Right cardiac atrium (tissue), 5 donors: ENCODE measurements around the gene FANCF. TPM values are rescaled to one million over a fixed set of nuclear protein-coding genes. Genes with fewer than 3 reads are reported as not detected.

ENCODE experiments used
- ATAC-seq, 2 donors: fragments of 200-7000 bp; cut with Tn5 transposase; one replicate each; pipeline versions ENCODE4 v1.8.0 to v1.9.1; 2020; ENCODE audit warnings: moderate library complexity in 2 of 2, mild to moderate bottlenecking in 1 of 2
- DNase-seq, 3 donors: peaks; one replicate each; pipeline ENCODE4 v3.0.0-alpha.2; 2020
- H3K27ac ChIP-seq: one replicate; pipeline ENCODE4 v1.5.1; 2013; ENCODE audit warnings: mild to moderate bottlenecking, low read length, control low read depth, moderate library complexity
- H3K27me3 ChIP-seq: one replicate; pipeline ENCODE4 v1.6.1; 2013; ENCODE audit not compliant: control insufficient read depth, insufficient read depth
- H3K4me1 ChIP-seq: one replicate; pipeline ENCODE4 v1.6.1; 2013; ENCODE audit warnings: low read length; ENCODE audit not compliant: control insufficient read depth, insufficient read depth
- H3K4me3 ChIP-seq: one replicate; pipeline ENCODE4 v1.5.1; 2013; ENCODE audit warnings: low read length, control low read depth
- H3K9me3 ChIP-seq: one replicate; pipeline ENCODE4 v1.6.1; 2013; ENCODE audit warnings: low read length; ENCODE audit not compliant: control insufficient read depth
- WGBS: extraction: QIAGEN DNeasy Blood & Tissue Kit; methylation state at CpG from one replicate; pipeline ENCODE4 v1.1.7; 2013; 5-methylcytosine and 5-hydroxymethylcytosine counted together
- intact Hi-C, 4 donors: fragments of 100-400 bp; cut with DNase I; formaldehyde crosslinking; loops; one replicate each; pipeline versions ENCODE4 v1.11.0 to v1.14.0; 2022 to 2023
- long read RNA-seq, 4 donors: library from polyadenylated mRNA; unstranded; transcript quantifications; one replicate each; pipeline ENCODE4 v2.0.0, GENCODE V29; 2020 to 2021
- polyA plus RNA-seq: library from polyadenylated mRNA; stranded (reverse); fragments of 200-250 nt; gene quantifications from one replicate; pipeline ENCODE4 v1.2.3, GENCODE V29; 2013
- total RNA-seq, 4 donors: library from RNA; stranded (reverse); fragmentation: NEBNext Ultra II Directional; extraction: Animal tissue kit (Norgen Biotek cat#: 25700); gene quantifications; one replicate each; pipeline ENCODE4 v1.2.1, GENCODE V29; 2021
- donor health status: healthy with polysubstance abuse.
- donor health status: DM: no; HTN: yes; CAD: no.
- donor health status: DM: no; HTN: no; CAD: no.
- donor health status: DM: no; HTN: yes; CAD: no; lungs with severe emphysema.
- donor health status: DM: yes; HTN: yes; CAD: no.

The FANCF gene, protein sequence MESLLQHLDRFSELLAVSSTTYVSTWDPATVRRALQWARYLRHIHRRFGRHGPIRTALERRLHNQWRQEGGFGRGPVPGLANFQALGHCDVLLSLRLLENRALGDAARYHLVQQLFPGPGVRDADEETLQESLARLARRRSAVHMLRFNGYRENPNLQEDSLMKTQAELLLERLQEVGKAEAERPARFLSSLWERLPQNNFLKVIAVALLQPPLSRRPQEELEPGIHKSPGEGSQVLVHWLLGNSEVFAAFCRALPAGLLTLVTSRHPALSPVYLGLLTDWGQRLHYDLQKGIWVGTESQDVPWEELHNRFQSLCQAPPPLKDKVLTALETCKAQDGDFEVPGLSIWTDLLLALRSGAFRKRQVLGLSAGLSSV
- total RNA-seq = 1 to 10 TPM; 4.1 to 7.1 (median 6.3) TPM
- polyA plus RNA-seq = 3.8 TPM
- long read RNA-seq, donor 1, transcript FANCF-201 (1 exons, 2,952 nt) = major isoform, 26 of 26 reads
- long read RNA-seq, donor 1, partial matches to known transcripts = 0 of 26 reads
- long read RNA-seq, donor 1, other reads (novel, unspliced or antisense) = 0 of 26 reads
- long read RNA-seq, donor 2, transcript FANCF-201 (1 exons, 2,952 nt) = major isoform, 9 of 9 reads
- long read RNA-seq, donor 2, partial matches to known transcripts = 0 of 9 reads
- long read RNA-seq, donor 2, other reads (novel, unspliced or antisense) = 0 of 9 reads
- long read RNA-seq, donor 3, transcript FANCF-201 (1 exons, 2,952 nt) = major isoform, 44 of 44 reads
- long read RNA-seq, donor 3, partial matches to known transcripts = 0 of 44 reads
- long read RNA-seq, donor 3, other reads (novel, unspliced or antisense) = 0 of 44 reads
- long read RNA-seq, donor 4, transcript FANCF-201 (1 exons, 2,952 nt) = major isoform, 13 of 13 reads
- long read RNA-seq, donor 4, partial matches to known transcripts = 0 of 13 reads
- long read RNA-seq, donor 4, other reads (novel, unspliced or antisense) = 0 of 13 reads

DNA sequence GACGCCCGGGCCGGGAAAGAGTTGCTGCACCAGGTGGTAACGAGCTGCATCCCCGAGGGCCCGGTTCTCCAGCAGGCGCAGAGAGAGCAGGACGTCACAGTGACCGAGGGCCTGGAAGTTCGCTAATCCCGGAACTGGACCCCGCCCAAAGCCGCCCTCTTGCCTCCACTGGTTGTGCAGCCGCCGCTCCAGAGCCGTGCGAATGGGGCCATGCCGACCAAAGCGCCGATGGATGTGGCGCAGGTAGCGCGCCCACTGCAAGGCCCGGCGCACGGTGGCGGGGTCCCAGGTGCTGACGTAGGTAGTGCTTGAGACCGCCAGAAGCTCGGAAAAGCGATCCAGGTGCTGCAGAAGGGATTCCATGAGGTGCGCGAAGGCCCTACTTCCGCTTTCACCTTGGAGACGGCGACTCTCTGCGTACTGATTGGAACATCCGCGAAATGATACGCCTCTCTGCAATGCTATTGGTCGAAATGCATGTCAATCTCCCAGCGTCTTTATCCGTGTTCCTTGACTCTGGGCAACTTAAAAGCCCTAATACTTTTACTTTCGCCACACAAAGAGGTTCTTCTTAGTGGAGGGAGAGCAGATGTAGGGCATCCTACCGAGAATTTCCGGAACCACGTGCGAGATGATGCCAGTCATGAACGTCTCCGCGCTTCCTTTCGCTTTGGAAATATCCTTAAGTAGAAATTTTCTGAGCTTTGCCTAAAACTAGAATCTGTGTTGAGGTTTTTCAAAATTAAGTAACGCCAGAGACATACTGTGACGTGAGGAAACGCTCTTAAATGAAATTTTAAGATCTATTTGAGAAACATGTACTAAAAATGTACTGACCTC is at the start of gene FANCF:
FANCF (minus strand) TSS at position 376 of the 840 bp plus-strand sequence; CDS start at position 363, 13 bp downstream.
- no peaks in the 10 kb centered on the region for H3K27me3 ChIP-seq
- intact Hi-C loops = no loop called here
- WGBS = under 1% methylated on average over 55 of the region's 55 CpGs
- peak within 1 kb of the TSS; percentile 97 for H3K27ac ChIP-seq
- H3K4me3 ChIP-seq = peak within 1 kb of the TSS; percentile 78
- ATAC-seq = peak; percentile 100
- DNase-seq = peak; percentile 91 to 95 (median 94)
- H3K4me1 ChIP-seq = peaks cover 2% of the 10 kb centered on the region
- H3K9me3 ChIP-seq = no peaks in the 10 kb centered on the region

DNA sequence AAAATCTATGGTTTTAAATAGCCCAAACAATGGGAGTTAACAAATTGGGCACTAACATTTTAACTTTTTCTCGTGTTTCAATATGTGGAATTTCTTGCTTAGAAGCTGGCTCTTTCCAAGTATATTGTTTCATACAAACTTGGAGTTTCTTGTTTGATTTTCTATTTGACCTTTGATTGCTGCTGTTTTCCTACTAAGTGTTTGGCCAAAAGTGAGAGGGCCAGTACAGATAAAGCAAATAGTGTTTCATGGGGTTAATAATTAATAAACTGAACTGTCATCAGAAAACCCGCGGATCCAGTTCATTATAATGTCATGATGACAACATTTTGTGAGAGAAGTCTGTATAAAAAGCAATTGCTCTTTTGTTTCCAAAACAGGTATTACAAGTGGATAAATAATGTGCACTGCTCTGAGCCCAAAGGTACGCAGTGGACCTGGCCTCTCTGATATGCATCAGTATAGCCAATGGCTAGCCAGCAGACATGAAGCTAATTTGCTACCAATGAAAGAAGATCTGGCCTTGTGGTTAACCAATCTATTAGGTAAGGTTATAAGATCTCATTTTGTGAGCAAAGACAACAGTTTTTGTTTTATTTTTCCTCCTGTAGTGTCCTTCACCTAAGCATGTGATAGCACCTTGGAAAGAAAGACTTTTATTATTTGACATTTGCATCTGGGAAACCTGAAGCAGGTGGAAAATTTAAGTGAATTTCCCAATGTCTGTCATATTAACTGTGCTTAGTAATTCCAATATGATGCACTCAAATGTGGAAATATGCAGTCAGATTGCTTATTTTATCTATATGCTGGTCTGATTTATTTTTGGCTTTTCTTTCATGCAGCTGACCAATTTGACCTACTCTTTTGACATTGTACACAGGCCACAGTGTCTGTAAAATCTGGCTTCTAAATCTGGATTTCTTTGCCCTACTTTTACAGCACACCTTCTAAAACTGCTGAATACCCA is 49.1 kb upstream of the FANCF start:
- H3K4me3 ChIP-seq = no peak overlapping the region
- intact Hi-C loops = no loop called here
- ATAC-seq (no peak), DNase-seq (no peak)
- no peak overlapping the region for H3K27ac ChIP-seq
- WGBS = 92% methylated on average over 4 of the region's 4 CpGs
- H3K27me3 ChIP-seq = no peaks in the 10 kb centered on the region
- H3K4me1 ChIP-seq = no peaks in the 10 kb centered on the region
- no peaks in the 10 kb centered on the region for H3K9me3 ChIP-seq

DNA sequence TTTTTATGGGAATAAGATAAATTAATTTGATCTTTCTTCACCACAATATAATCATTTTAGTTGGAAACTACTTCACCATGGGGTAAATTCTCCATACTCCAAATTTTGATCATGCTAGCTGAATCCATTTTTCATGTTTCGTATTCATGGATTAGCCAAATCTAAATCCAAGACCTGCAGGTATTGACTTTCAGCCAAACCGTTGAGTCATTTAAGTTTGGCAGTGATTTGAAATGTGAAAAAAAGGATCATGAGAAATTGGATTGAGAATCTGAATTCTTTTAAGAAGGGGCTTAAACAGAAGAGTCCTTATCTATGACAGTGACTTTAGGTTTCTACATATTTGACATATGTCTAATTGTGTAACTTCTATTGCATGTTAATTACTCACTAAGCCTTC is 46.1 kb upstream of the FANCF start:
- intact Hi-C loops = no loop called here
- Histone ChIP-seq H3K4me1 (no peaks in the 10 kb centered on the region), H3K4me3 (no peak overlapping the region), H3K9me3 (no peaks in the 10 kb centered on the region), H3K27ac (no peak overlapping the region), H3K27me3 (no peaks in the 10 kb centered on the region)
- WGBS = 64% methylated on average over 2 of the region's 2 CpGs
- DNase-seq (no peak), ATAC-seq (no peak)

DNA sequence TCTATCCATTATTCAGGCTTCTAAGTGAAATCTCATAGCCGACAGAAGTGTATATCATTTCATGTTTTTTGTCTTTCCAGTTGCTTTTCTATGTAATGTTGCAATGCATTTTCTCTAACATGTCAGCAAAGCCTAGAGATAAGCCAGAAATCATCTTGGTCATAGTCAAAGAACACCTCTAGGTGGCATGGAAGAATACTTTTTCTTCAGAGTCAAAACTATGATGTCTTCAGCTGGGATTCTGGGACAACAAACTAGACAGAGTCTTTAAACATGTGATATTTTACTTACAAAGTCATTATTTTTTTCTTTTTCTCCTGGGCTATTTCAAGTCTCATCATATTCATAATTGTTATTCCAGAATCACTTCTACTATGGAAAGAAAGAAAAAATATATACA is 45.2 kb upstream of the FANCF start:
- H3K9me3 ChIP-seq = no peaks in the 10 kb centered on the region
- no peak overlapping the region for H3K4me3 ChIP-seq
- ATAC-seq = no peak
- intact Hi-C loops = no loop called here
- no peaks in the 10 kb centered on the region for H3K4me1 ChIP-seq
- no peak overlapping the region for H3K27ac ChIP-seq
- H3K27me3 ChIP-seq = no peaks in the 10 kb centered on the region
- WGBS = 66% methylated on average over 1 of the region's 1 CpG
- no peak for DNase-seq

DNA sequence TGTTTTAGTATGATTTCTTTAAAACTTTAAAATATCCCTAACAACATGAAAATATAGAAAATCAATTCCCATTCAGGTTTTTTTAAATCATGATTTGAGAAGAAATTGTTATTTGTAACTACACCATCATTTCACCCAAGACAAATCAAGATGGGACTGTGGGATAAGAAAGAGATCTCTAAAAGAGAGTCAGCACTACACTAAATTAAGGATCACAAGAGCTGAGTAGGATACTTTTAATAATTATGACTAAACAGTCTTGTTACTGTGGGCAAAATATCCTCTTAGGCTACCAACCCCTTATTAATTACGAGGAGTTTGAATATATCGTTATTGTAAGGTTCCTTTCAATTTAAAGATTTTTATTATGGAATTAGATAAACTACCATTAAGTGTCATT is 43.7 kb upstream of the FANCF start:
- intact Hi-C loops = no loop called here
- 97% methylated on average over 2 of the region's 2 CpGs for WGBS
- ATAC-seq = no peak
- H3K9me3 ChIP-seq = no peaks in the 10 kb centered on the region
- H3K27ac ChIP-seq = no peak overlapping the region
- no peaks in the 10 kb centered on the region for H3K4me1 ChIP-seq
- no peak for DNase-seq
- H3K4me3 ChIP-seq = no peak overlapping the region
- no peaks in the 10 kb centered on the region for H3K27me3 ChIP-seq

DNA sequence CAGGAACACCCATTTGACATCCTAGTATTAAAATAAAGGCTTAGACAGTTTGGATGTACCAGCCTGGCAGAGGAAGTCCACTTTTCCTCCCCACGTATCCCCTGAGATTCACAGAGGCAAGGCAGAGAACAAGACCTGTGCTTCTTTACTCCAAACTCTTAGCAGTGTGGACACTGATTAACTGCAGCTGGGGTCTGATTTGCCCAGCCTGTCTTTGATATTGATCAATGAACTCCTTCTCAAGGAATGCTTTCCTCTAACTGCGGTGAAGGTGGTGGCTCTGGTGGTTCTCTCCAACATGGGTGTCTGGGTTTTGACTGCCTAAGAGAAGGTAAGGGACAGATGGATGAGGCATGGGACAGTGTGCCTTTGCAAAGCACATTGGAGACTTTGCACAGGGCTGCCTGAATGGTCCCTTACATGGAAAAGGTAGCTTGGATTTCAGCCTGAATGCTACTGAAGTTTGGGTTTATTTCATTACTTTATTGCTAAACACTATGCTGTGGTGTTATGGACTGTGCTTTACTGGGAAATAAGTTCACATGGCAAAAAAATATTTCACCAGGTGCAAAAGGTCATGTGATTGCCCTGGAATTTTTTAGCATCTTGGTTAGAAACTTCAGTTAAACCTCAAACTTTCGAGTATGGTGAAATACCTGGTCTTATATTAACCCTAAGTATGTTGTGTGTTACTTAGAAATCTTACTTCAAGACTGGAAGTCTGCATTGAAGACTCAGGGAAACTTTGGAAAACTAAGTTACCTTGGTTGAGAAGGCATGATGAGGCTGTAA is 42.6 kb upstream of the FANCF start:
- ATAC-seq = no peak
- 56% methylated on average over 3 of the region's 3 CpGs for WGBS

DNA sequence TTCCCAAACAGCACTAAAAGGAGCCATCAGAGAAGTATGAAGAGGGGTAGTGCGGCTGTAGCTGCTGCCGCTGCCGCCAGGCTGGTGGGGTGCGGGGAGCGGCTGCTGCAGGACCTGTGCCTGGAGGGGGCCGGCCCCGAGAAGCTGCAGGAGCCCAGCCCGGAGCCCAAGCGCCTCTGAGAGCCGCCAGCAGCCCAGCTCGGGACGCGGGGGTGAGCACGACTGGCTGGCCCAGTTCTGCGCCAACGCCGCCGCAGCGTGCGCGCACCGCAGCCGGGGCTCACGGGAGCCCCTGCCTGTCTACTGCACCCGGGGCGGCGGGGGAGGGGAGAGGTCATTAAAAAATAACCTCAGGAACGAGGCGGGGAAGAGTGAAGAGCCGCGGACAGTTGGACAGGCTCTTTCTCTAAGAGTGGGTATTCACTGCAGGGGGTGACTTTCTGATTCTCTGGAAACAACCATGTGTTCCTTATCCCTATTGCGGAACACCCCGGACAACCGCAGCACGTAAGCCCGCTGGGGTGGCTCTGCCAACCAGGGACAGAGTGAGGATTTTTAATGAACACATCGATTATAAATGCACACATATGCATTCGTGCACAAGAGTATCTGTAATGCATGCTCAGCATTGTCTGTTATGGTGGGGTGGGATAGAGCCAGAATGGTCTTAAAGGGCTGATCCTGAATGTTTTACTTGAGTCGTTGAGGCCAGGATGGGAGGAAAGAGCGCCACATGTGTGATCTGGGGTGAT is 41.2 kb upstream of the FANCF start:
- ATAC-seq (peak; percentile 96 to 97), DNase-seq (peak; percentile 61 to 85 (median 76))
- intact Hi-C loops = no loop called here
- Histone ChIP-seq H3K4me3 (peak overlapping the region; percentile 44), H3K4me1 (no peaks in the 10 kb centered on the region), H3K9me3 (no peaks in the 10 kb centered on the region), H3K27me3 (no peaks in the 10 kb centered on the region), H3K27ac (peak overlapping the region; percentile 55)
- 2% methylated on average over 40 of the region's 40 CpGs for WGBS

More for the DNA sequence above, 42.6 kb upstream of the FANCF start:
- Histone ChIP-seq H3K9me3 (no peaks in the 10 kb centered on the region), H3K4me1 (no peaks in the 10 kb centered on the region), H3K4me3 (no peak overlapping the region), H3K27me3 (no peaks in the 10 kb centered on the region), H3K27ac (no peak overlapping the region)
- intact Hi-C loops = no loop called here
- no peak for DNase-seq

DNA sequence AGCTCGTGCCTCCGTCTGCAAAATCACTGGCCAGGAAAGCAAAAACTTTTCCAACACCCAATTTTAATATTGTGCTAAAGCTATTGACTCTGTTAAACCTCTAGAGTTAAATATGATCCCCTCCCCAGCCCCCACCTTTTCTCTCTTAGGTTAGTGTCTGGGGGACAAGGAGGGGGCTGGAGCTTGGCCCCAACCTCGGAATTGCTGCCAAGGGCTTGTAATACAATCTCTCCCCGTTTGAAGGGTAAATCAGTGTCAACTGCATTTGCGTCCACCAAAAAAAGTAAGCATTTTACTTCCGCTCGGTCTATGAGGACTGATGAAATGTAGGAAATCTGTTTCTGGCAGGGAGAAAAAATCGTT is 40.7 kb upstream of the FANCF start, which contains the start of gene GAS2:
GAS2 (plus strand) TSS at position 287 of the 363 bp plus-strand sequence. CDS start 8,259 bp downstream, outside the sequence.
- peak; percentile 9 to 35 for ATAC-seq
- Histone ChIP-seq H3K27ac (peak within 1 kb of the TSS; percentile 55), H3K4me3 (peak within 1 kb of the TSS; percentile 44), H3K4me1 (no peaks in the 10 kb centered on the region), H3K9me3 (no peaks in the 10 kb centered on the region), H3K27me3 (no peaks in the 10 kb centered on the region)
- intact Hi-C loops = no loop called here
- 2% methylated on average over 8 of the region's 8 CpGs for WGBS
- DNase-seq = peak in 2 of 3 donors; percentile 40 to 60

DNA sequence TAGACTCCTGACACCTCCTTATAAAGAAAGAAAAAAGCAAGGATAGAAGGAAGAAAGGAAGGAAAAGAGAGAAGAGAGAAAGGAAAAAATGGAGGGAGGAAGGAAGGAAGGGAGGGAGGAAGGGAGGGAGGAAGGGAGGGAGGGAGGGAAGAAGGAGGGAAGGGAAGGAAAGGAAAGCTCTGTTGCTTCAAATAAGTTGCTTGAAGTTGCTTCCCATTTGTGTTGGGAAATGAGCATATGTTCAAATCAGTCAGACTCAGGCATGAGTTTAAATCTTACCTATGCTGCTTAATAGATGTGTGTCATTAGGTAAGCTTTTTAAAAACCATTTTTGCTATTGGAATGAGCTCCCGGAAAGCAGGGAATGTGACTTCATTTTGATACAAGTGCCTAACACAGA is 34.2 kb upstream of the FANCF start:
- 91% methylated on average over 1 of the region's 1 CpG for WGBS
- intact Hi-C loops = no loop called here
- H3K4me3 ChIP-seq = no peak overlapping the region
- no peaks in the 10 kb centered on the region for H3K4me1 ChIP-seq
- DNase-seq (no peak), ATAC-seq (no peak)
- H3K9me3 ChIP-seq = no peaks in the 10 kb centered on the region
- H3K27me3 ChIP-seq = no peaks in the 10 kb centered on the region
- no peak overlapping the region for H3K27ac ChIP-seq
